Measurements from ENCODE around the gene GYS2. TPM values are rescaled to one million over a fixed set of nuclear protein-coding genes. Genes with fewer than 3 reads are reported as not detected.

Gene GYS2
- total RNA-seq, 1 donor from 2014 or later, result not detected

DNA sequence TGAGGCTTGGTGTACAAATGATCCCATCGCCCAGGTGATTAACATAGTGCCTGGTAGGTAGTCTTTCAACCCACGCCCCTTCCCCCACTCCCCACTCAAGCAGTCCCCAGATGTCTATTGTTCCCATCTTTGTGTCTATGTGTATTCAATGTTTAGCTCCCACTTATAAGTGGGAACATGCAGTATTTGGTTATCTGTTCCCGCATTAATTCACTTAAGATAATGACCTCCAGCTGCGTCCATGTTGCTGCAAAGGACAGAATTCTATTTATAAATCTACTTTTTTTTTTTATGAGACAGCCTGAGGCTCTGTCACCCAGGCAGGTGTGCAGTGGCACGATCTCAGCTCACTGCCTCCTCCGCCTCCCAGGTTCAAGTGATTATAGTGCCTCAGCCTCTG lies 62.9 kb downstream of the GYS2 start:
- Mint-ChIP-seq H3K36me3 (no peaks in the 10 kb centered on the region), H3K27me3 (ENCODE audit: low read depth) (peaks cover 11% of the 10 kb centered on the region), H3K4me1 (no peaks in the 10 kb centered on the region), H3K9me3 (no peaks in the 10 kb centered on the region), H3K27ac (no peak overlapping the region), H3K4me3 (no peak overlapping the region)
- TF ChIP-seq, protein P1, sequence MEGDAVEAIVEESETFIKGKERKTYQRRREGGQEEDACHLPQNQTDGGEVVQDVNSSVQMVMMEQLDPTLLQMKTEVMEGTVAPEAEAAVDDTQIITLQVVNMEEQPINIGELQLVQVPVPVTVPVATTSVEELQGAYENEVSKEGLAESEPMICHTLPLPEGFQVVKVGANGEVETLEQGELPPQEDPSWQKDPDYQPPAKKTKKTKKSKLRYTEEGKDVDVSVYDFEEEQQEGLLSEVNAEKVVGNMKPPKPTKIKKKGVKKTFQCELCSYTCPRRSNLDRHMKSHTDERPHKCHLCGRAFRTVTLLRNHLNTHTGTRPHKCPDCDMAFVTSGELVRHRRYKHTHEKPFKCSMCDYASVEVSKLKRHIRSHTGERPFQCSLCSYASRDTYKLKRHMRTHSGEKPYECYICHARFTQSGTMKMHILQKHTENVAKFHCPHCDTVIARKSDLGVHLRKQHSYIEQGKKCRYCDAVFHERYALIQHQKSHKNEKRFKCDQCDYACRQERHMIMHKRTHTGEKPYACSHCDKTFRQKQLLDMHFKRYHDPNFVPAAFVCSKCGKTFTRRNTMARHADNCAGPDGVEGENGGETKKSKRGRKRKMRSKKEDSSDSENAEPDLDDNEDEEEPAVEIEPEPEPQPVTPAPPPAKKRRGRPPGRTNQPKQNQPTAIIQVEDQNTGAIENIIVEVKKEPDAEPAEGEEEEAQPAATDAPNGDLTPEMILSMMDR (IDR thresholded peaks at IDR 0.05; ENCODE audit: unreplicated experiment), result no peak
- DNase-seq (ENCODE audit: low spot score in 2 of 2, unreplicated experiment in 2 of 2), result no peak

GRCh38 chr12:21539797-21540196 lies 64.8 kb downstream of the GYS2 start:
- Mint-ChIP-seq H3K4me3 (no peak overlapping the region), H3K4me1 (no peaks in the 10 kb centered on the region), H3K27me3 (ENCODE audit: low read depth) (peaks cover 23% of the 10 kb centered on the region), H3K9me3 (no peaks in the 10 kb centered on the region), H3K36me3 (no peaks in the 10 kb centered on the region), H3K27ac (no peak overlapping the region)
- TF ChIP-seq, protein P1 (IDR thresholded peaks at IDR 0.05; ENCODE audit: unreplicated experiment), result no peak
- DNase-seq (ENCODE audit: low spot score in 2 of 2, unreplicated experiment in 2 of 2), result no peak

DNA sequence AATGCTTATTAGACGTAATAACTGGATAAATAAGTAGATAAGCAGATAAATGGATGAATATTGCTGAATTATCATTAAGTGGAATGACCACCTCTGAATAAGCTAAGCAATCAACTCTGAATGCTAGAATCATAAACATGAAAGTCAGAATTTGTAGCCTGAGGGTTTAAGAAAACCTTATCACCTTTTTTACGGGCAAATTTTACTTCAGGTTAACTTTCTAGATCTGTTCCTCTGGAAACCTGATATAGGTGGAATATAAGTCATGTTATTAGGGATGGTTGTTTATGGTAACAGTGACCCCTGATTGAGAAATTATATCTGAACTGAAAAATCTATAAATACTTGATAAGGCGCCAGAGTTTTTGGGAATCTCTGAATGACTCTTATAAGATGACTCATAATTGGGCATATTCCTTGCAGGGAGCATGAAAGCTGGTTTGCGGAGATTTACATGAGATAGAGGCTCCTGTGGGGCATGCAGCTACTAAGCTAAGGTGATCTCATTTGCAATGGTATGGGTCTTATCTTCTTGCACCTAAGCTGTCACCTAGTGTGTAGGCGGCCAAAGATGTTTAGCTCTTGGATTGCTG lies 66.5 kb downstream of the GYS2 start:
- no peak for DNase-seq (ENCODE audit: low spot score in 2 of 2, unreplicated experiment in 2 of 2)
- Mint-ChIP-seq H3K4me3 (no peak overlapping the region), H3K36me3 (no peaks in the 10 kb centered on the region), H3K27me3 (ENCODE audit: low read depth) (peaks cover 28% of the 10 kb centered on the region), H3K4me1 (no peaks in the 10 kb centered on the region), H3K9me3 (no peaks in the 10 kb centered on the region), H3K27ac (no peak overlapping the region)
- TF ChIP-seq, protein P1 (IDR thresholded peaks at IDR 0.05; ENCODE audit: unreplicated experiment), result no peak

DNA sequence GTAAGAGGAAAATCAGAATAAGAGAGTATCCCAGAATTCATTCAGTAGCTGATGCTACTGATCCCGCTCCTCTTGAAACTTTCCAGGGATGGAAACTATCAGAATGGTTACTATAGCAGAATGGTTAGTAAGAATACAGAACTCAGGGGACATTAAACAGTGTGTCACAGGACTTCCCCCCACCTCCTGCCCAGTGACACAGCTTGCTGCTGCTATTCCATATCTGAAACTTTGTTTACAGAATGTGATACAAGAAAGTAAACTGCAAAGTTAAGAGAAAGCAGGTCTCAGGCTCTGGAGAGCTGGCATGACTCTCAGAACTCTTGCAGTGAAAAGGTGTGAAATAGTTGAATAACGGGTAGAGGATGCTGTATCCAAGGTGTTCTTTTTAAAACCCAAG lies 75.2 kb downstream of the GYS2 start:
- H3K4me1 Mint-ChIP-seq, result peaks cover 11% of the 10 kb centered on the region
- H3K4me3 Mint-ChIP-seq, result no peak overlapping the region
- no peaks in the 10 kb centered on the region for H3K36me3 Mint-ChIP-seq
- H3K9me3 Mint-ChIP-seq, result peaks cover under 1% of the 10 kb centered on the region
- peaks cover 70% of the 10 kb centered on the region for H3K27me3 Mint-ChIP-seq (ENCODE audit: low read depth)
- TF ChIP-seq, protein P1 (IDR thresholded peaks at IDR 0.05; ENCODE audit: unreplicated experiment), result no peak
- no peak overlapping the region for H3K27ac Mint-ChIP-seq
- DNase-seq (ENCODE audit: low spot score in 2 of 2, unreplicated experiment in 2 of 2), result no peak

- DNase-seq (ENCODE audit: low spot score in 2 of 2, unreplicated experiment in 2 of 2), result no peak
- TF ChIP-seq, protein P1 (IDR thresholded peaks at IDR 0.05; ENCODE audit: unreplicated experiment), result no peak
- Mint-ChIP-seq H3K4me1 (peaks cover 11% of the 10 kb centered on the region), H3K27ac (no peak overlapping the region), H3K9me3 (peaks cover 4% of the 10 kb centered on the region), H3K27me3 (ENCODE audit: low read depth) (peaks cover 67% of the 10 kb centered on the region), H3K36me3 (no peaks in the 10 kb centered on the region), H3K4me3 (no peak overlapping the region)
Measured at GRCh38 chr12:21528953-21529352, 75.7 kb downstream of the GYS2 start.

All from mesothelial cell of epicardium (in vitro differentiated cells).